GM13977 (cell line): ENCODE results near the gene AQP12B.

Experiments
- DNase-seq: peaks from one replicate; pipeline ENCODE4 v3.0.0; 2012; ENCODE audit warnings: low spot score
- CTCF ChIP-seq: IDR thresholded peaks from 2 replicates; pipeline ENCODE4 v1.5.1; 2012; ENCODE audit warnings: mild to moderate bottlenecking, control low read depth; ENCODE audit not compliant: insufficient read depth; ENCODE audit errors: extremely low read depth, missing control alignments
- in situ Hi-C: fragments of 300-500 bp; cut with MboI; formaldehyde crosslinking; loops from one replicate; pipeline ENCODE4 v1.12.0; 2022; ENCODE audit warnings: low sequenced_read_pairs, low pct_unique_long_range_greater_than_20kb, mixed read lengths, inconsistent platforms; ENCODE audit not compliant: unreplicated experiment

Gene AQP12B

GRCh38 chr2:240642061-240642805, 40.5 kb downstream of the AQP12B start:
- in situ Hi-C loops, result no loop called here
- no peak for TF ChIP-seq CTCF
- DNase-seq, result no peak

- TF ChIP-seq CTCF, result peak; percentile 18
- DNase-seq, result no peak
- in situ Hi-C loops, result no loop called here
Measured at GRCh38 chr2:240640939-240641338, 41.7 kb downstream of the AQP12B start.

- TF ChIP-seq CTCF, result no peak
- DNase-seq, result no peak
- in situ Hi-C loops, result no loop called here
Measured at GRCh38 chr2:240639566-240639965, 43.1 kb downstream of the AQP12B start.

GRCh38 chr2:240638512-240639160, 44.0 kb downstream of the AQP12B start:
- in situ Hi-C loops, result no loop called here
- TF ChIP-seq CTCF, result no peak
- DNase-seq, result no peak

GRCh38 chr2:240637901-240638345, 44.8 kb downstream of the AQP12B start:
- TF ChIP-seq CTCF, result no peak
- in situ Hi-C loops, result no loop called here
- DNase-seq, result no peak

- in situ Hi-C loops, result no loop called here
- DNase-seq, result no peak
- TF ChIP-seq CTCF, result no peak
Measured at GRCh38 chr2:240637116-240637900, 45.4 kb downstream of the AQP12B start.
